OCI-LY1 (cell line): ENCODE results near the gene ASTN1.

Experiments
- CTCF ChIP-seq: fragments of 200-600 bp; sonication (generic), shearing (Covaris generic); IDR thresholded peaks from 2 replicates; pipeline ENCODE4 v1.5.1; 2017; ENCODE audit warnings: mild to moderate bottlenecking, antibody characterized with exemption, low read length, moderate library complexity, mixed read lengths
- EZH2 ChIP-seq: fragments of 200-600 bp; sonication (generic), shearing (Covaris generic); IDR thresholded peaks from 2 replicates; pipeline ENCODE4 v1.8.0; 2017; ENCODE audit warnings: borderline replicate concordance, mixed run types, mild to moderate bottlenecking, antibody characterized with exemption, low read length, moderate library complexity, mixed read lengths

DNA sequence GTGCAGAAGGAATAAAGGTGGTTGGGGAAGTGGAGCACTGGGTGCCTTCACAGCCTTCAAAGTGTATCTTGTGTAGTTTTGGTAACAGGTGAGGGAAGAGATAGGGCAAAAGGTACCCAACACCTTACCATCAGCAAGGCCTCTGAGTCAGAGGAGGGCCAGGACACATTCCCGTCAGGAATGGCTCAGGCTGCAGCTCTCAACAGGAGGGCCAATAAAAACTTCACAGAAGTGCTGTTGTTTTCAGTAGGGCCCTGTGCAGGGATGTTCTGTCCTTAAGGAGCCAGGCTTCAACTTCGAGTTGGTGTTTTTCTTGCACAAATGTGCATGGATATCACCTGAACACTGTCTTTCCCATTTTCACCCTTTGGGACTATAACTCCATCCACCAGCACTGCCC lies 333.4 kb downstream of the ASTN1 start:
- no peak for TF ChIP-seq CTCF
- no peak for TF ChIP-seq EZH2
